Stomach smooth muscle (tissue), 2 donors: ENCODE data around the gene FOS.

ENCODE experiments used
- H3K27ac ChIP-seq: one replicate; pipeline ENCODE4 v1.7.0; 2013; ENCODE audit warnings: mild to moderate bottlenecking, low read length, inconsistent platforms
- H3K27me3 ChIP-seq, 2 donors: one replicate each; pipeline ENCODE4 v1.7.0; 2013; ENCODE audit warnings: low read length in 2 of 2; ENCODE audit not compliant: insufficient read depth in 2 of 2, control insufficient read depth in 1 of 2
- H3K36me3 ChIP-seq, 2 donors: one replicate each; pipeline ENCODE4 v1.7.0; 2013; ENCODE audit warnings: low read length in 2 of 2; ENCODE audit not compliant: control insufficient read depth in 2 of 2, insufficient read depth in 2 of 2
- H3K4me1 ChIP-seq: one replicate; pipeline ENCODE4 v1.7.0; 2013; ENCODE audit warnings: low read length; ENCODE audit not compliant: control insufficient read depth, insufficient read depth
- H3K4me3 ChIP-seq, 2 donors: one replicate each; pipeline ENCODE4 v1.7.0; 2013; ENCODE audit warnings: low read length in 2 of 2
- H3K9ac ChIP-seq, 2 donors: one replicate each; pipeline ENCODE4 v1.7.0; 2013; ENCODE audit warnings: low read length in 2 of 2, mild to moderate bottlenecking in 1 of 2
- H3K9me3 ChIP-seq, 2 donors: one replicate each; pipeline ENCODE4 v1.7.0; 2013; ENCODE audit warnings: low read length in 2 of 2; ENCODE audit not compliant: control insufficient read depth in 2 of 2
- donor health status: healthy.
- donor health status: Pancreatic carcinoma.

The FOS gene

DNA sequence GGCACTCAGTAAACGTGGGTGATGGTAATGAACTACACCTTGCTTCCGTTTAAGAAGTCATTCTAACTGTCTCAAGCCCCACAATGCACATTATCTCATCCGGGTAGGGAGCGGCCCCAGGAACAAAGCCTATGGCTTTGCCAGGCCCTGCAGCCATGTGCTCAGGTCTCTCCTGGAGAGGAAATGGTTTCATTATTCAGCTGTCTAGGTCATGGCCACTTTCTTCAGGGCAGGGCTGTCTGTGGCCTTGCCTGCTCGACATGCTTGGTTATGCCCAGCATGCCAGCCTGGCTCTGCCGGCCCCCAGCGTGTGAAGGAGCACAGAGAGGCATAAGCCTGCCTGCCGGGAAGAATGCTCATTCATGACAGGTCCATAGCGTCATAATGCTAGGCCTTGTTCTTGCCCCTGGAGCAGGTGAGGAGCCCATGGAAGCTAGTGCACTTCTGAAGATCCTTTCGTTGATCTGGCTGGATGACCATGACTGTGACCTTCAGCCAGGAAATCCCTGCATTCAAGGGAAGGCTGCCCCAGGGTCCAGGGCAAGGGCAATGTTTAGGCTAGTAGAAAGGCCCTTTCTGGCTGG, 26.3 kb upstream of the FOS start:
- H3K27ac ChIP-seq = no peak overlapping the region
- no peaks in the 10 kb centered on the region for H3K4me1 ChIP-seq
- H3K9me3 ChIP-seq = no peaks in the 10 kb centered on the region
- H3K9ac ChIP-seq = no peak overlapping the region
- no peak overlapping the region for H3K4me3 ChIP-seq
- H3K36me3 ChIP-seq = no peaks in the 10 kb centered on the region
- no peaks in the 10 kb centered on the region for H3K27me3 ChIP-seq

DNA sequence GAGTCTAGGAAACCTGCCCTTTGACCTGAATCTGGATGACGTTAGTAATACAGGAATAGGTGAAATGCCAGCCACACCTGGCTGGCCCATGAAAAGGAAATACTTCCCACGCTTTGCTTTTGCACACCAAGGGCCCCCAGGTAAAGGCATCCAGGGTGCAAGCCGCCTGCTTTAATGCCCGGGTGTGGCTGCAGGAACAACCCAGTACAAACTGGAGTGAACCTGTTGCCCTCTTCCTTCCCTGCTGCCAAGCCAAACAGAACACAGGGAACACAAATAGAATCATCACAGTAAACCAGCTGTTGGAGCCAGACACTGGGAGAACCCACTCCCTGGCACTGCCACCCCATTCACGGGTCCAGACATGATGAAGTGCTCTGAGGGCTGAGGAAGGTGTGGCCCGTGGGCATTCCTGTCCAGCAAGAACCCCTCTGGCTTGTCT, 24.2 kb upstream of the FOS start:
- H3K27ac ChIP-seq = no peak overlapping the region

GRCh38 chr14:75254901-75255584, 23.6 kb upstream of the FOS start:
- no peak overlapping the region for H3K9ac ChIP-seq
- no peaks in the 10 kb centered on the region for H3K36me3 ChIP-seq
- H3K4me3 ChIP-seq = no peak overlapping the region
- H3K27ac ChIP-seq = no peak overlapping the region
- H3K27me3 ChIP-seq = no peaks in the 10 kb centered on the region
- peaks cover 16% of the 10 kb centered on the region for H3K4me1 ChIP-seq
- no peaks in the 10 kb centered on the region for H3K9me3 ChIP-seq

More for the DNA sequence above, 24.2 kb upstream of the FOS start:
- Histone ChIP-seq H3K4me1 (peaks cover 13% of the 10 kb centered on the region), H3K4me3 (no peak overlapping the region), H3K9me3 (no peaks in the 10 kb centered on the region), H3K36me3 (no peaks in the 10 kb centered on the region), H3K27me3 (no peaks in the 10 kb centered on the region), H3K9ac (no peak overlapping the region)

- Histone ChIP-seq H3K9me3 (no peaks in the 10 kb centered on the region), H3K27ac (peak overlapping the region; percentile 99), H3K27me3 (no peaks in the 10 kb centered on the region), H3K4me3 (peak overlapping the region; percentile 77 to 78), H3K4me1 (peaks cover 16% of the 10 kb centered on the region), H3K9ac (peak overlapping the region; percentile 89 to 97), H3K36me3 (no peaks in the 10 kb centered on the region)
These were observed 20.4 kb upstream of the FOS start for GRCh38 chr14:75258079-75258802.

GRCh38 chr14:75258803-75259509, 19.7 kb upstream of the FOS start:
- H3K4me3 ChIP-seq = peak overlapping the region; percentile 77 to 78
- H3K36me3 ChIP-seq = no peaks in the 10 kb centered on the region
- H3K27ac ChIP-seq = peak overlapping the region; percentile 99
- H3K9me3 ChIP-seq = no peaks in the 10 kb centered on the region
- H3K4me1 ChIP-seq = peaks cover 16% of the 10 kb centered on the region
- peak overlapping the region; percentile 89 to 97 for H3K9ac ChIP-seq
- no peaks in the 10 kb centered on the region for H3K27me3 ChIP-seq

DNA sequence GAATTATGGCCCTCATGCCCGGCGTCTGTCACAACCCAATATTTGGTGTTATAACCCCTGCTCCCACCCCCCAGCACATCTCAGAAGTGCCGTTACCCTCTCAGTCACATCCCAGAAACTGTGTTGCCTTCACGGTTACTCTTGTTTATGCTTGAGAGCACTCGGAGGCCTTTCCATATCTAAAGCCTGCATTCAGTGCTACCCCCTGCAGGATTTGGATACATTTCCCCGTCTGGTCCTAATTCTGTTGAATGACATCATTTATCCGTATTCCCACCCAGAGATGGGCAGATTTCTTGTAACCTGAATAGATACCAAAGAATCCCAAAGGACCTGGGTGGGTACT, 19.1 kb upstream of the FOS start:
- no peaks in the 10 kb centered on the region for H3K9me3 ChIP-seq
- H3K9ac ChIP-seq = peak overlapping the region; percentile 89 to 97
- H3K36me3 ChIP-seq = no peaks in the 10 kb centered on the region
- peak overlapping the region; percentile 77 to 78 for H3K4me3 ChIP-seq
- no peaks in the 10 kb centered on the region for H3K27me3 ChIP-seq
- H3K4me1 ChIP-seq = peaks cover 16% of the 10 kb centered on the region
- peak overlapping the region; percentile 99 for H3K27ac ChIP-seq

DNA sequence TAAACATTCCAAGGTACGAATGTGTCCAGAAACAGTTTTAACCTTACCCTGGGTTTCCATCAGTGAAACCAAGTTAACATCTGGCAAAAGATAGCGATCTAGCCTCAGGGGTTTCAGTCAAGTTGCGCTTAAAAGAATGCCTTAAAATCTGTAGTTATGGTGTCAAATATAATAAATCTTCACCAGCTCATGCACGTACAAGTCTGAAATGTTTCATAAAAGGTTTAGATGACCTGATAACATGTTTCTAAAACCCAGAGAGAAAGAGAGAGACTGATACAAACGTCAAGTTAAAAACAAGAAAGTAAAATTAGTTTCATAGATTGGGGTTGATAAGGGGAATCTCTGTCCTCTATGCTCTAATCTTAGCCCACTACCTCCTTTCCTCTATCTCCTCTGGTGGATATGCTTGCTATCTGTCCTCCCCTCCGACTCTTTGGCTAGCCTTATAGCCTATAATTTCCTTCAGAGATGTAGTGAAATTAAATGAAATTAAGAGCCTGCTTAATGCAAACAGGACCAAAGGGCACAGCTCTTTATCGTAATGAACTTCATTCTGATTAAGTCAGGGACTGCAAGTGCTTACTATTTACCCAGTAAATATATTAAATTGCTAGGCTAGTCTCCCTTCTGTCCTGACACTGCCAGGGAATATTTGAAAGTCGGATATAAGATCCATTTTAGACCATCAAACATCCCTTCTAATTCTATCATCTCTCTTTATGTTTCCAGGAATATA, 18.4 kb upstream of the FOS start:
- H3K27me3 ChIP-seq = no peaks in the 10 kb centered on the region
- peaks cover 16% of the 10 kb centered on the region for H3K4me1 ChIP-seq
- H3K36me3 ChIP-seq = no peaks in the 10 kb centered on the region
- peak overlapping the region; percentile 99 for H3K27ac ChIP-seq
- H3K4me3 ChIP-seq = no peak overlapping the region
- H3K9me3 ChIP-seq = no peaks in the 10 kb centered on the region
- H3K9ac ChIP-seq = peak overlapping the region in 1 of 2 donors; percentile 89

- Histone ChIP-seq H3K4me1 (peaks cover 23% of the 10 kb centered on the region), H3K36me3 (no peaks in the 10 kb centered on the region), H3K9me3 (no peaks in the 10 kb centered on the region), H3K27ac (no peak overlapping the region), H3K9ac (no peak overlapping the region), H3K4me3 (no peak overlapping the region), H3K27me3 (no peaks in the 10 kb centered on the region)
These were observed 16.8 kb upstream of the FOS start for GRCh38 chr14:75261820-75262219.

DNA sequence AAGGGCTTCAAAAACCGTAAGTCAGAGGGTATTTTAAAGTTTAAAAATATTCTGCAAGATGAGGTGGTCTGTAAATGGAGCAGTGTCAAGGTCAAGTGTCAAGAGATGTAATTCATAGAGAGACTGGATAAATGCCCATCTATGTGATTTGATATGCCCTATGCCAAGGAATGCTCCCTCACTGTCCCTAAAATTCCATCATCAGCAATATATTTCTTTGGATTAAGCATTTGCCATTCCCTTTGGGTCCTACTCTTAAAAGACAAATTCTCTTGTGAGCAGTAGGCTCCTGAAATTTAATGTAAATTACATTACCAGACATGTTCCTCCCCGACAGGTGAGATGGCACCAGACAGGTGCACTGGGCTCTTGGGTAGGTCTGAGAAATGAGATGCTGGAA, 16.0 kb upstream of the FOS start:
- no peaks in the 10 kb centered on the region for H3K9me3 ChIP-seq
- H3K4me3 ChIP-seq = no peak overlapping the region
- H3K27me3 ChIP-seq = no peaks in the 10 kb centered on the region
- H3K4me1 ChIP-seq = peaks cover 27% of the 10 kb centered on the region
- no peak overlapping the region for H3K9ac ChIP-seq
- no peaks in the 10 kb centered on the region for H3K36me3 ChIP-seq
- no peak overlapping the region for H3K27ac ChIP-seq

GRCh38 chr14:75264036-75264435, 14.6 kb upstream of the FOS start:
- Histone ChIP-seq H3K4me3 (no peak overlapping the region), H3K27ac (no peak overlapping the region), H3K27me3 (no peaks in the 10 kb centered on the region), H3K4me1 (peaks cover 18% of the 10 kb centered on the region), H3K9ac (no peak overlapping the region), H3K36me3 (no peaks in the 10 kb centered on the region), H3K9me3 (no peaks in the 10 kb centered on the region)
